GM19193 (cell line): ENCODE results near the gene POC1A.

Source experiments
- POLR2A ChIP-seq: IDR thresholded peaks from 4 replicates; pipeline ENCODE4 v1.6.1; 2011; ENCODE audit not compliant: insufficient read depth, insufficient read length; ENCODE audit errors: extremely low read depth

The POC1A gene

DNA sequence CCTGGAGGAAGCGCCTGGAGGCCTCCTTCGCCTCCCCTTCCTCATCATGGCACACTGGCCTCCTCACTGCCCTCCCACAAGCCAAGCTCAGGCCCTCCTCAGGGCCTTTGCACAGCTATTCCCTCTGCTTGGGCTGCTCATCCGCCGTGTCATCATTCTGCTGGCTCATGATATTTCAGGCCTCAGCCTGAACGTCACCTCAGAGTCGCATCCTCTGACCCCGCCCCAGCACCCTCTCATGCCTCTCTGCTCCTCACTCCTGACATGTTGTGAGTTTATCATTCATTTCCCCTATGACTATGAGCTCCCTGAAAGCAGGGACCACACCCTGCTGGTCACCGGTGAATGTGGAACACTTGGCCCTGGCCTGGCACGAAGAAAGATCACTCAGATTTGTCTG lies 20.7 kb upstream of the POC1A start:
- TF ChIP-seq POLR2A: no peak

DNA sequence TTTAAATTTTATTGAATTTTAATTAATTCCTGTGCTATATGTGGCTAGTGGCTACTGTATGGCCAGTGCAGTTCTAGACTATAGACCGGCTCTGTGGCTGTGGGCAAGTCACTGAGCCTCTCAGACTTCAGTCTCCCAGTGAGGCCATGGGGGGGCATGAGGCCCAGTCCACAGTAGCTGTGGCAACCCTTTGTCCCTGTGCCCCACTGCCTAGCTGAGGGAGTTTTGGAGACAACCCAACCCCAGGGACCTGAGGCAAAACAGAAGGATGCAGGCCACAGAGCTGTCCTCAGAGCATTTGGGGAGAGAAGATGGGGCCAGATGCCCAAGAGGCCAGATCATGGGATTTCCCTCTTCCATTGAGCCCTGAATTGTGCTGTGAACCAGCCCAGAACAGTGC lies 18.9 kb upstream of the POC1A start:
- no peak for TF ChIP-seq POLR2A

DNA sequence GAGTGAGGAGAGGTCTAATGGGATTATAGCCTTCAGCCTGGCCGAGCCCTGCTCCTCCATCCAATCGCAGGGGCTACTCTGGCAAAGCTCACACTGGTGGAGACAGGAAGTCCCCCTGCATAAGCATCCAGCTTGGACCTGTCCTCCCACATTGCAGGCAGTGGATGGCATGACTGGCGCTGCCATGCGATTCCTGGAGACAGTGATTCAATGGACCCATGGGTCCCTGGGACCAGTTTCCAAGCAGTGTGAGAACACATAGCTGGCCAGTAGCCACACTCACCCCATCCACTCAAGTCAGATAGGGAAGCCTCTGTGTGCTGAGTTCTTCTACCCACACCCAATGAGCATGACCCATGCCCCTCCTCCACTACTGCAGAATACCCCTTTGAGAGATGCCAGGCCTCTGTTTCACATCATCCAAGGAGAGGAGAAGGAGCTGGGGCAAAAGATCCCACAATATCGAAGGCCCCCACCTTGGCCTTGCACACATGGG lies 18.1 kb upstream of the POC1A start:
- no peak for TF ChIP-seq POLR2A

DNA sequence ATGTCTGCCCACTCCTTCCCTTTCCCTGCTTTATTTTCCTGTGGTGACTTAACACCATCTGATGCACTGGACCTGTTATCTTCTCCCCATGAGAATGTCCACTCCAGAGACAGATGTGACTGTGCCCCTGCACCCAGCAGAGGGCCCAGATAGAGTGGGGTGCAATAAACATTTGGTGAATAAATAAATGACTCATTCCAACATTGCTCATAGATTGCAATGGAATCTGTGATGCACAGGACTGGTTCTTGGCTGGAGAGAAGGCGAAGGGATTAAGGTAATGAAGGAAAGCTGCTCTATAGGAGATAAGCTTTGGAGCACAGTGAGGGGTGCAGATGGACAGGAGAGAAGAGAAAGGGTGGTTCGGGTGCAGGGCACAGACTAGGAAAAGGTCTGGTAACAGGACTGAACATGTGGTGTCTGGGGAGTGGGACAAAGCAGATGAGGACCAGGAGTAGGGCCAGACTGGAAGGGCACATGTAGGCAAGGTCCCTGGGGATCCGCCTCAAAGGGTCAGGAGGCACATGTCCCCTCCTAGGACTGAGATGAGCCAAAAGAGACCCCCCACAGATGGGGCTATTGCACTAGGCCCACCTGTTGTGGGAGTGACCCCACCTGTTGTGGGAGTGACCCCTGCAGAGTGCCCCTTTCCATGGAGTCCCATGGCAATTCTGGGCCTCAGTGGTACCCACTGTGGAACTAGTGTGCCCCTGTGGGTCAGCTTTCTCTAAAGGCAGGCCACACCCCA lies 17.5 kb upstream of the POC1A start:
- TF ChIP-seq POLR2A: no peak

DNA sequence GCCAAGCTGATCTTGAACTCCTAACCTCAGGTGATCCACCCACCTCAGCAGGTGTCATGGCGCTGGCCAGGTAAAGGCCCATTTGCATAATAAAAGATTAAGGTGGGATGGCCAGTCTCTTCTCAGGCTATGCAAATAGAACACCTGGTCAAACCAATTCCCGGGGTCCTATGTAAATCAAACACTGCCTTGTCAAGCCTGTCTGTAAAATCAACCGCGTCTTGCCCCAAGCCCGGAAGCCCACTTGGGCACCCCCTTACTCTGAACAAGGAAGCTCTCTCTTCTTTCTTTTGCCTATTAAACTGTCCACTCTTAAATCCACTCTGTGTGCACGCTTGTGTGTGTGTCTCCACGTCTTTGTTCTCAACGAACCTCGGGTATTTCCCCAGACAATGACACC lies 13.0 kb upstream of the POC1A start:
- TF ChIP-seq POLR2A: no peak

DNA sequence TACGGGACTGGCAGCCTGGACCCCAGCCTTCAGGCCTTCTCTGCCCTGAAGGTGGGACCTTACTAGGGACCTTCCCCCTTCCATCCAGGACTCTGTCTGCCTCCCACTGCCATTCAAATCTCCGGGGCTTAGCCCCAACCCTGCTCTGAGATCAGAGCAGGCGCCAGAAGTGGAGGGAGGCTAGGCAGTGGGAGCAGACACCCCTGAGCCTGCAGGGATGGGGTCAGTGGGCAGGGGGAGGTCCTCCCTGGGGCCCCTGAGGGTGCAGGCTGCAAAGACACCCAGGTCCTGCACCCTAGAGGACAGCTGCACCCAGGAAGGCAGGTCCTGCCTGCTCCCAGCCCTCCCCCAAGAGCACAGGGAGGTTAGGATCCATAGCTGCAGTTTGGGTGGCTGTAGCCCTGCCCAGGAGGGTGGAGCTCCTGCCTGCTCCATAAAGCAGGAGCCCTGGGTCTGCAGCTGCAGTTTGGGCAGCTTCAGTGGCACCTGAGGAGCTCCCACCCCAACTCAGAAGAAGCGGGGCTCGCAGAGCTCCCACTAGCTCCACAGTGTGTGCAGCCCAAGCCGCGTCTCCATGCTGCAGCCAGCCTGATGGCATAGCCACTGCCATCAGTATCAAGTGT lies 8.1 kb upstream of the POC1A start:
- no peak for TF ChIP-seq POLR2A

DNA sequence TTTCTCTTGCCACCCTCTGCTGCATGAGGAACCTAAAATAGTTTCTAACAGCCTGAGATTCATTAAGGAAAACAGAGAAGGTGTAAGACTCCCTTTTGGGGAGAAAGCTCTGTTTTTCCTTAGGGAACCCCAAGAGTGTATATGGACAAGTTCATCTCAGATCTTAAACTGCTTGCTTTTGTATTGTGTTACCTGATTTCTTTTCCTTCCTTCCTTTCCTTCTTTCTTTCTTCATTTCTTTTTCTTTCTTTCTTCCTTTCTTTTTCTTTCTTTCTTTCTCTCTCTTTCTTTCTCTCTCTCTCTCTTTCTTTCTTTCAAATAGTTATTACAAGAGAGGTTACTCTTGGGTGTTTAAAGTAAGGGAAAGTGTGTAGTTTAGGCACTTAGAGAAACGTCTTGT lies 5.3 kb upstream of the POC1A start:
- no peak for TF ChIP-seq POLR2A

DNA sequence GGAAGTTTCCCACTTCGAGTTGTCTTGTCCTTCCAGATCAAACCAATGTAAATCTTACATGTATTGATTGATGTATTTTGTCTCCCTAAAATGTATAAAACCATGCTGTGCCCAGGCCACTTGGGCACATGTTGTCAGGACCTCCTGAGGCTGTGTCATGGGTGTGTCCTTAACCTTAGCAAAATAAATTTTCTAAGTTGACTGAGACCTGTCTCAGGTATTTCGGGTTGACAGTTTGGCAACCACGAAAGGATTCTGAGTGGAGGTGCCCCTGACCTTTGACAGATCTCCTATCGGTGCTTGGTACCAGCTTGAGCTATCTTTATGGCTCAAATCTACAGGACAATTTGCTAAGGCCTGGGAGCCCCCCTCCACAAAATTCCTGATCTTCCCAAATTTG lies 1.7 kb upstream of the POC1A start:
- no peak for TF ChIP-seq POLR2A

DNA sequence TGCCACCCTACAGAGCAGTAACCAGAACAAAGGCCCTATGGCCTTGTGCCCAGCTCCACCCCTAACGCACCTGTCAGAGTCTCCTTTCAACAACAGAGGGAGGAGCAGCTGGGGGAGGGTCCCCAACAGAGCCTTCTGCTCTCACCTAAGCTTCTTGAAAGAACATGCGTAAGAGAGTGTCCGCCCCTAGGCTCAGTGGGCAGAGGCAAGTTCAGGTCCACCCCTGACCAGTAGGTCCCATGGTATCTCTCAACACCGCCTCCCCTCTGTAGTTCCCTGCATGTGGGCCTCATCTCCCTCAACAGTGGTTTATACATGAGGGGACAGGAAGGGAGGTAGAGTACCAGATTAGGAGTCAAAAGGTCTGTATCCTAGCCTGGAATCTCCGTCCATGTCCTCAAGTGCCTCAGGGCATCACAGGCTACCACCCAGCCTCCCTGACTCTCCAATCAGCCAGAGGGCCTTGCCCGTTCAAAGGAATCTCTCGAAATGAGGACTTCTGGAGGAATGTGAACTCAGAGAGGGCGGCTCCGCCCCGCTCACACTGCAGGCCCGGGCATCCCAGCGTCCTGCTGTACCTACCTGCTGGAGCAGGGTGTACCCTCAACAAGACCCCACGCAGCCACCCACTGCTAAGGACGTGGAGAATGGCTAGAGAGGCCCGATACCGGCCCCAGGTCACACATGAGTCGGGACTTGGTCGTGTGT lies 680 bp downstream of the POC1A start:
- no peak for TF ChIP-seq POLR2A

DNA sequence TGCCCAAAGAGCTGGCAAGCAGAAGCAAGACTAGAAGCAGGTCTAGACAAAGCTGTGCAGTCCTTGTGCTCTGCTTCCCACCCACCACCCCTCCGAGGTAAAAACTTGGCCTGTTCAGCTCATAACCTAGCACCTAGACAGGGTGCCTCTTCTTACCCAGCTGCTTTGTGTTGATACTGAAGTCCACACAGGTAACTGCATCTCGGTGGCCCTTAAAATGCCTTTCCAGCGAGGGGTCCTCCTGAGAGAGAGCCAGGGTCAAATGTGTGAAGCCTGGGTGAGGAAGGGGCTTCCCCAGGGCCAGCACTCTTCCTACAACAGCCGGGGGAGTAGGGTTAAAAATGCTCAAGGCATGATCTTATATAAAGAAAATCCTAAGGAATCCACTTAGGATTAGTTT lies 3.4 kb downstream of the POC1A start:
- TF ChIP-seq POLR2A: no peak

DNA sequence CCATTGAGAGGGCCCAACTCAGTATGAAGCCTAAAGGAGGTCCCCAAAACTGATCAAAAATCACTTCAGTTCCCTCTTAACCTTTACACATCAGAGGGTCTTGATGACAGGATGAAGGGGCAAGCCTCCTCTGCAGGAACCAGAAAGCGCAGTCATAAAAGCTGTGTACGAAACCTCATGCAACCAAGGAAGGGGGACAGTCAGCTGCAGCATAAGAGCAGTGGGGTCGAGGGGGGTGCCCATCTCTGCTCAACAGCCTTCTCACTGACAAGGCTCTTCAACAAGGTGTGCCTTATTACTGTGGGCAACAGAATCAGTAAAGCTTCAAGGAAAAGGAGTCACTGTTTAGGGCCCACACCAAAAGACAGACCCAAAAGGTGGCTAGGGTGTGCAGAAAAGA lies 3.9 kb downstream of the POC1A start:
- no peak for TF ChIP-seq POLR2A

DNA sequence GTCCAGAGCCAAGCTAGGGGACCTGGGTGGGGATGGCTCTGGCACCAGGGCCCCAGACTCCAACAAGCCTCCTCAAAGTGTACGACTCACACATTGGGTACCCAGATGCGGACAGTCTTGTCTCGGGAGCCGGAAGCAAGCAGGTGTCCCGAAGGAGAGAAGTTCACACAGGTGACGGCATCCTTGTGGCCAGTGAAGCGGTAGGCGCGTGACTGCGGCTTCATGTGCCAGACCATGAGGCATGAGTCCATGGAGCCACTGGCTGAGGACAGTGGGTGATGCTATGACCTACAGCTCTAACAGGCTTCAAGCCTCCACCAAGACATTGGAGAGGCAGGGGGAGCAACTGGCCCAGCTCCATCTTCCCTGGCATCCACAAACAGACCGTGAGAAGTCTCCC lies 4.5 kb downstream of the POC1A start:
- no peak for TF ChIP-seq POLR2A

DNA sequence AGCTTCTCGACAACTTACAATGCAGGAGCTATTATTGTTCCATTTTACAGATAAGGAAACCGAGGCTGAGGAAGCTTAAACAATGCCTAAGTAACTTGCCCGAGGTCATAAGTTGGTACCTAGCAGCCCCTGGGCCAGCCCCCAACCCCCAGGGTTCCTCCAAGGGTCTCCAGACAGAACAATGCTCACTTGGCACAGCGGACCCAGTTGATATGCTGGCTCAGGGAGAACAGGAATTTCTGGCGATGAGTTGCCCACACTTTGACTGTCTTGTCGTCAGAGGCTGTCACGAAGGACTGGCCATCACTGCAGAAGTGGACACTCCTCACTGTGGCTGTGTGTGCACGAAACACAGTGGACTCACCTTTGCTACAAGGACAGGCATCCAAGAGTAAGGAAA lies 5.2 kb downstream of the POC1A start:
- TF ChIP-seq POLR2A: no peak

DNA sequence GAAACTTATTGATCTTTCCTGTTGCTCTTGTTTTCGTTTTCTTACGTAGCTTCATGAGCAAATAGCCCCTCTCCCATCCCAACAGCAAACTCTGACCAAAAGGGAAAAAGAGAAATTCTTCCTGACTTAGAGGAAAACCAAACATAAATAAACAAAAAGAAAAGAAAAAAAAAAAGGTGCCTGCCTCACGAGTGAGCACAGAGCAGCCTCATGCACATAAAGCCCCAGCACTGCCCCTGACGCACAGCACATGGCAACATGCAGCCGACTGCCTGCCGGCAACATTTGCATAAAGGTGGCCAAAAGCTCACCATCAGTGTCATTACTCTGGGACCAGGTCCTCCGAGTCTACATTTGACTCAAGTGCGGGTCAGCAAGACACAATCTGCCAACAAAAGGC lies 6.4 kb downstream of the POC1A start:
- TF ChIP-seq POLR2A: no peak

DNA sequence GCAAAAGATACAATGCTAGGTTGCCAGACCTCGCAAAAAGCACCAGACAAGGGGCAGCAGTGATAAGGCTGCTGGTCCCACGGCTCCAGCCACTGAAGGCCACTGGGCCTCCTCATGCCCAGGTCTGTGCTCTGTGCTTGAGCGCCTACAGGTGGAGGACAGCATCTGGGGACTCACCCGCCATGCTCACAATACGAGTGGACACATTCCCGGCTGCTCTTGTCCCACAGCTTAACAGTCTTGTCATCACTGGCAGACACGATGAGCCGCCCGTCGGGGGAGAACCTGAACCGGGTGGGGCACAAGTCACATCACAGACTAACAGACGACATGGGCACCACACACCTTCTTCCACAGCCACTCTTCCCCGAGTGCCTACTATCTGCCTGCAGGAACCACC lies 7.4 kb downstream of the POC1A start:
- TF ChIP-seq POLR2A: no peak

DNA sequence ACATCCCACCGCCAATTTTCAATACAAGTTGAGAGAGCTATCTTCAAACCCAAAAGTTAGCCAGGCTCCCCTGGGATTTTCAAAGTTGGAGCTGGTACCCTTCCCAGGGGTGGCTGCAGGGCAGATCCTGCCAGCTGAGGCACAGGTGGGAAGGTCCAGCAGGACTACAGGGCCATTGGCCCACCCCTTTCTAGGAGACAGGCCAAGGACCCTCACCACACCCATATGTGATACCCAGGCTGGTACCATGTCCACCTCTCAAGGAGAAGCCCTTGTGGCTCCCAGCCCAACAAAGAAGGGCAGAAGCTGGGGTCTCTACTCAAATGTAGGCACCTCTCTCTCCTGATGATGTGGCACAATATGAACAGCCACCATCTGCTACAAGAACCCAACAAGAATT lies 8.0 kb downstream of the POC1A start:
- no peak for TF ChIP-seq POLR2A

DNA sequence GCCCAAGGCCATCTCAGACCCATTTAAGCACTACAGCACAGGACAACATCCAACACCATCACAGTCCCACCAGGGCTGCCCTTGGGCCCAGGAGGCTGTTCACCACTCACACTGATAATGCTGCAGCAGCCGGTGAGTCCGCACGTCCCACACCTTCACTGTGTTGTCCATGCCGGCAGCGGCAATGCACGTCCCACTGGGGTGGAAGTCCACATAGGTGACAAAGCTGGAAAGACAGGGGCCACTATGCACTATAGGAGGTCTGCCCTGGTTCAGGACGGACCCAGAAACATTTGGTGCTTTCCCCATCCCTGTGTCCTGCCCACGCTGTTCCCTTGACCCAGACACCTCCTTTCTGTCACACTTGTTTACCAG lies 8.5 kb downstream of the POC1A start:
- TF ChIP-seq POLR2A: no peak
